HG03521 (cell line): ENCODE results near the gene ATP6V1G3.
"Not testable (repeated sequence)": the region's sequence is repeated elsewhere in the genome, so short reads cannot be mapped to it uniquely, and the experiment has no call there.

Experiments
- ATAC-seq: cut with Tn5 transposase; IDR thresholded peaks from one replicate; pipeline ENCODE4 v1.9.1; 2021; ENCODE audit warnings: mild to moderate bottlenecking, moderate library complexity; ENCODE audit not compliant: unreplicated experiment

ATP6V1G3 gene

DNA sequence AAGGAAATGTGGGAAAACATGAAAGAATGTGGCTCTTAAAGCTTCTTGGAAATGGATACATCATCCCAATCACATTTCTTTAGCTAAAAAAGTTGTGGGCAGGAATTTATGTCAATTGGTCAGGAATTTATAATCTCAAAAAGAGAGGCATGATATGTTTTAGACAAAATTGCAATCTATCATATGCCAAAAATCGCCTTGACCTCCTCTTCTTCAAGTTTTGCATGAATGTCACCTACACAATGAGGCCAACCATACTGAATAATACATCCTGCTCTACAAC is 42.4 kb downstream of the ATP6V1G3 start:
- ATAC-seq = no peak

DNA sequence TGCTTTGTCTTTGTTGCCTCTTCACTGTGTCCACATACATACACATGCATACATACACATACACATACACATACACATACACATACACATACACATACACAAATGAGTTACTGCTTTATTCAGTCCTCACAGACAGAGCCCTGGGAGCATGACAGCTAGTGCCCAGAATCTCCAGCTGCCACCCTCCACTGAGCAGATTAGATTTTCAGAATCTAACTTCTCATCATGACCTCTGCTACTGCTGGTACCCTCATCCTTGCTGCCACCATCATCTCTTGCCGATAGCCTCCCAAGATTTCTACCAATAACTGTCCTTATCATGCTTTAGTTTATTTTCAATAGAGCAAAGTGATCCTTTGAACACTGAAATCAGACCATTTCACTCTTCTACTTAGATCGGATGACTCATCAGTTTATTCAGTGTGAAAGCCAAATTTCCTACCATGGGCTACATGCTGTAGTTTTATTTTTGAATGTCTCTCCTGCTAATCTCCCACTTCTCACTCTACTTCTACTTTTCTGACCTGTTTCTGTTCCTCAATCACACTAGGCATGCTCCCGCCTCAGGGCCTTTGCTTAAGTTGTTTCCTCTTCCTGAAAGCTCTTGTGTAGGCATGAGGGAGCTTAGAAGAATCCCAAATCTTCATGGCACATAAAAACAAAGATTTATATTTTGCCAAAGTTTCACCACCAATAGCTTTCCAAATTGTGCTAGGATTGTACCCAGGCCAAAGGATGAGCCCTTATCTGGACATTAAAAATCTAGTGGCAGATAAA is 43.0 kb downstream of the ATP6V1G3 start:
- ATAC-seq = no peak

DNA sequence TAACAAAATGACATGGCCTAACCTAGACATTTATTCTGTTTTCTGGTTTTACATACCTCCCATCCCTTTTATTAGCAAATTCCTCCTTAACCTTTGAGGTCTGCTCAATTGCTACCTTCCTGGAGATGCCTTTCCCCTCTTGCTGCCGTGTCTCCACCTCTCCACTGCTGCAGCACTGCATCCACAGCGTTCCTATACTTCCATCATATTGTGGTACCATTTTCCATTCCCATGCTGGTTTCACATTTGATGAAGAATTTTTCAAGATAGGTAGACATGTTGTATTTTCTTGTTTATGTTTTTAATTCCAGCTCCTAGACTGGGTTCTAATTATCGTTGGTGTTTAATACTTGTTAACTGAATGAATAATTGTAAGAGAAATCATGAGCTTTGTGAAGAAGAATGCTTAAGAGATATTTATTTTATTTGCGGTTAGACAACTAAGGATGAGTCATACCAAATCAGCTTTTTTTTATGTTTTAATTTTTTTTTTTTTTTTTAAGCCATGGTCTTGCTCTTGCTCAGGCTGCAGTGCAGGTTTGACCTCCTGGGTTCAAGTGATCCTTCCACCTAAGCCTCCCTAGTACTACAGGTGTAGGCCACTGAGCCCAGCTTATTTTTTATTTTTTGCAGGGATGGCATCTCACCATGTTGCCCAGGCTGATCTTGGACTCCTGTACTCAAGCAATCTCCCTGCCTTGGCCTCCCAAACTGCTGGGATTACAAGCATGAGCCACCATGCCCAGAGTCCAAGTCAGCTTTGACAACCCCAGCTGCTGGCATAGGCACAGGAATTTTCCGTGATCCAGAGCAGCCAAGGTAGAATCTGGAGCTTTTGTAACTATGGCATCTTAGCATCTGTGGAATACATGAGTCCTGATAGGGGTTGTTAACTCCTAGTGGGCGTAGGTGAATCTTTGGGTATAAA is 44.0 kb downstream of the ATP6V1G3 start:
- no peak for ATAC-seq

DNA sequence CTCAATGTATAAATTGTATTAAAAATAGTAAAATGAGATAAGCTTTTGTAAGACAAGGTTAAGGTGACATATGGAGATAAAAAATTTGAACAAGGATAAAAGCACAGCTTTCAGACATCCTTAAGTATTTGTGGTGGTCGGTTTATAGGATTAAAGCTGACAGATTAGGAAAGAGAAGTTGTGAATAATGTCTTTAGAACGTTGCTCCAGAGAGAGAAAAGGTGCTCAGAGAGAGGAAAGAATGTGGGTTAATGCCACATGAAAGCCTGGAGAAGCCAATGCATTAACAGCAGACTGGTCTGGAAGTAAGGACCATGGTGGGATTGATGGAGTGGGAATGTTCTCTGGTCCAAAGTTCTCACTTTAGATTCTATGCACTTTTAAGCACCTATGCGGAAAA is 44.8 kb downstream of the ATP6V1G3 start:
- ATAC-seq = no peak

DNA sequence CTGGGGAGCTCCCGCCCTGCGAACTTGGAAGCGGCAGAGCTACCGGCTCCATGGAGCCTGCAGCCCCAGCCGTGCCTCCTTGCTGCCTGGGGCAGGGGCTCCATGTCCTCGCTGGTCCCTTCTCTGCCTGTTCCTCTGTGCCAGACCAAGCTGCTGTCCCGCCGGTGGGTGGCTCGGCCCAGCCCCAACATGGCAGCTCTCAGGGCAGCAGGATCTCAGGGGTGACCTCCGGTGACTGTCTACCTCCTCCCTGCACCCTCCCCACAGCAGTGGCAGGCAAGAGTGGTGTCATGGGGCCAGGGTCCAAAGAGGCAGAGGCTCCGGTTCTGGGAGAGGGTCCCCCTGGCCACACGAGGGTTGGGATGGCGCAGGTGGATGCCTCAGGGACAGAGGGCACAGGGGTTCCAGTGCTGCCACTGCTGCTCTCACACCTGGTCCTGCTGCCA is 45.8 kb downstream of the ATP6V1G3 start:
- no peak for ATAC-seq

DNA sequence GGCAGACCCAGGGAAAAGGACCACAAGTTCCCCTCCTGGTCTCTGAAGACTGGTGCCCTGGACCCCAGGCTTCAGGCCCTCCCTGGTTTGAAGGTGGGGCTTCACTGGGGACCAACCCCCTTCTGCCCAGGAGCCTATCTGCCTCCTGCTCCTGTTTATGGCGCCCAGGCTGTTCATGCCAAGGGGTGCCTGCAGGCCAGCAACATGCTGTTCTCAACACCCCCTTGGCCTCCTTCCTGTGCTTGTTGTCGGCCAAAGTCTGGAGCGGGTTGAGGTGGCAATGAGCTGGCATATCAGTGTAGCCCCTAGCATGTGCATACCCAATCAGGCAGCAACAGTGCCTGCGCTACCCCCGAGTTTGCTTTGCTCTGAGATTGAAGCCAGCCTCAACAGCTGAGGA is 46.3 kb downstream of the ATP6V1G3 start:
- ATAC-seq = no peak

DNA sequence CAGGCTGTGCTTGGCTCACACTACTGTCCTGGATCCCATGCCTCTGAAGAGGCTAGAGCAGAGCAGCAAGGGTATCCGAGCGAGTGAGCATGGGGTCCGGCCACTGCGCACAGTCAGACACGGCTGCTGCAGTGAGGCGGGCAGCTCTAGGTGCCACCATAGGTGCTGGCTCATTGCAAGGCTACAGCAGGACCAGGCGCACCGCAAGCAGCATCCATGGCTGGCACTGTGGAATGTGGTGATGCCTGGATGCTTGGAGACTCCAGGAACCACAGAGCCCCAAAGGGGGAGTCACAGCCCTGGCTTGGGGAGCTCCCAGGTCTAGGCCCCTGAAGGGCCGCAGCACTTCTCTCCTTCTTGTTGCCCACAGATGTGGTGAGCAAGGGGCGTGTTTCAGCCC is 47.2 kb downstream of the ATP6V1G3 start:
- no peak for ATAC-seq

DNA sequence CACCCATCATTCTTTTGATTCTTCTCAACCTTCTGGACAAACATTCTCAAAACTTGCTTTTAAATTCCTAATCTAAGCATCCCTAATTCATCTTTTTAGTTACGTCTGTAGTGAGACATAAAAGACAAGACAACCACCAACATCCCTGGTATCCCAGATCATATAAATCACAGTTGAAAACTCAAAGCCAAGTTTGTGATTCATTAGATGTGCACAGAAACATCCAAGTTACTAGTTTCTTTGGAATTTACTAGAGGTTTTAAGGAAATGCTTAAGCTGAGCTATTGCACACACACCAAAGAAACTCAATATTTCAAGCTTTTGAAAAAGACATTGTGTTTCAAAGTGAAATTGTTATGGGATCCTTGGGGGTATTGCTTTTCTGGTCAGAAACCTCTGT is 47.6 kb downstream of the ATP6V1G3 start:
- ATAC-seq = no peak

DNA sequence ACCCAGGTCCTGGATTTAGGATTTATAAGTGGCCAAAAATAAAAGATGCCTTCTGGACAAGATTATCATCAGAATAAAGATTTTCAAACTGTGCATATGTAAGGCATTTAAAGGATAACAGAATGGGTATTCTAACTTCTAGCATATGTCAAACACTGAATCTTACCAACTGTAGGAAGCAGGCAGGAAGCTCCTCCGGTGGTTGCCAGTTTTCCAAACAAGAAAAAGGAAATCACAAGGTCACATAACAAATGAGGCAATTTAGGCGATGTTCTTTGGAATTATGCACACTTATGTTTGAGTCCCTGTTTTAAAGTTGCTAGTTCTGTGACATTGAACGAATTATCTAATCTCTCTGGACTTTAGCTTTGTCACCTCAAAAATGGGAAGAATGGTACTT is 48.9 kb downstream of the ATP6V1G3 start:
- ATAC-seq = no peak

DNA sequence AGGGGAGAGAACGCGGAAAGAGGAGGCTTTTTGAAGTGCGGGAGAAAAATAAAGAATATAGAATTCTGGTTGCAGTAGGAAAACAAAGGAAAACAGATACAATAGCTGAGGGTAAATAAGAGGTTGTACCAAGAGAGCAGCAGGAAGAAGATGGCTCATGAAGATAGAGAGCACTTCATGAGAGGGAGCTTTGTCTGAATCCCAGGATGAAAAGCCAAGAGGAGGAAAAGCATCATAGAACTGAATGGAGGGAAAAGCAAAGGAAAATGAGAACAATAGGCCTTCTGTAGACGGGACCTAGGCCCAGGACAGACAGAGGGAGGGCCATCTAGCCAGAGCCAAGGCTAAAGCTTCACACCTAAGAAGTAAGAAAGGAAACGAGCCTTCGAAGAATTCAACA is 49.5 kb downstream of the ATP6V1G3 start:
- no peak for ATAC-seq

DNA sequence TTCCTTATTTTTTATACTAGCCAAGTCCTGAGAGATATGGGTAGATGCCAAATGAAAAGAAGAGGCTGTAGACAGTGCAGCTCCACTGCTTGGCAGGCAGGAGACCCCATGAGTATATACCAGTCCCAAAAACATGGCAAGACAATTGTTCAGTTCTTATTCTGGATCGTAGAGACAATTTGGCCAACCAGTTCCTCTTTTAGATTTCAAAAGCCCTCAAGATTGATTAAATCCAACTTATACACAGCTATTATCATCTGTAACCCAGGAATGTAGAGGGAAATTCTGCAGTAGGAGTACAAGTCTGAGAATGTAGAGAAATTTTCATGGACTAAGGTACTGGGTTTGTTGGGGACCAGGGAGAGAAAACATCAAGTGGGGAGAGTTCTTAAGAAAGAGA is 50.3 kb downstream of the ATP6V1G3 start:
- ATAC-seq = no peak

DNA sequence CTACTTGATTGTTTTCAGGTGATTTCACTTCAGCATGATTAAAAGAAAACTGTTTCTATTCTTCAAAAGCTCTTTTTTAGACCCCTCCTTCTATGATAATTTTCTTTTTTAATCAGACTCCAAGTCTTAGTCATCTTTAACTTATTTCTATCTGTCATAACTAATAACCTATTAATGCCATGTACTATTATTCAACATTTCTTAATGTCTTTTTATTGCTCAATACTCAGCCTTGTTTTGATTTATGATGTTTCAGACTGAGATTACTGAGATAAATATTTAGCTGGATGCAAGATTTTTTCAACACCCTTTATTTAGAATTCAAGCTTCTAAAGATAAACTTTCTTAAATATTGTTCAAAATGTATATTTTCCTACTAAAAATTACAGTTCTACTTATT is 53.6 kb downstream of the ATP6V1G3 start:
- no peak for ATAC-seq

DNA sequence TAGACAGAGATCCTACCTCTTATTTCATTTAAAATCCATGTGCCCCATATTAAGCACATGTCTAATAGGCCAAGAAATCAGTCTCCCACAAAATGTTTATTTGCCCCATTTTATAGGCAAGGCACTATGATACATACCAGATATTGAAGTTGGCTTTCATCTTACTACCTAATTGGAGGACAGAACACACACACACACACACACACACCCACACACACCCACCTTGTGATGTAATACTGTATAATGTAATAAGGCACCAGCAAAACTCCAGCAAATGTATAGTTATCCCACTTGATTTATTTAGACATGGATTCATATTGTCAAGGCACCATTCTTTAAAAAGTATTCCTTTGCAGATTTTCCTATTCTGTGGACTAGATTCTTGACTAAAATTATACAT is 56.8 kb downstream of the ATP6V1G3 start:
- ATAC-seq = no peak

DNA sequence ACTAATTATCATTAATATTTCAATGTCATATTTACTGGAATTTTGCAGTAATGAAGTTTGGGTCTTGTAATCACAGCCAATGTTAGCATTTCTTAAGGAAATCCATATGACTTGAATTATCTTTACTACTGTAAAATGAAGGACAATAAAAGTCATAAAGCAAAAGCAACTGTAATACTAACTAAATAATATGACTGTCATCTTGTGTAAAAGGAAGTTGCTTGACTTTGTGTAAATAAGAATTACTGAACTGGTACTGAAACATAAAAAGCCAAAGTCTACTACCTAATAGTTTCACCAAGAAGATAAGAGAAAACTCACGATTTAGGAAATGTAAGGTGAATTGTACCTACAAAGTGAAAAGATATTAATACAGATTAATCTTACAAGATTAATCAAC is 57.5 kb downstream of the ATP6V1G3 start:
- no peak for ATAC-seq

DNA sequence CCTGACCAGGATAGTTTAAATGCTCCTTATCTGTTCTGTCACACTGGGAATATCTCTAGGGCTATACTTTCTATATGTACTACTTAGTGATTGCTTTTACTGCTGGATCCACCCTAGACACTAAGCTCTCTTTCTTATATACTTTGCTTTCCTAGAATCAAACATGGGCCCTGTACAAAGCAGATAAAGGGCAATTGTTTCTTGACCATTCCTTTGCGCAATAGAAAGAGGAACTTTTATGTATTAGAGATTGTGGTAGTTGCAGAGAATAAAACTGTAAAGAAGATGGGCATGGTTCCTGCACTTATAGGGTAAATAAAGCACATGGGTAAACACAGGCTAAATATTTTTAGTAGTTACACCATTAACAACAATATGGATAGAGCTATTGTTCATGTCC is 58.8 kb downstream of the ATP6V1G3 start:
- ATAC-seq = no peak

DNA sequence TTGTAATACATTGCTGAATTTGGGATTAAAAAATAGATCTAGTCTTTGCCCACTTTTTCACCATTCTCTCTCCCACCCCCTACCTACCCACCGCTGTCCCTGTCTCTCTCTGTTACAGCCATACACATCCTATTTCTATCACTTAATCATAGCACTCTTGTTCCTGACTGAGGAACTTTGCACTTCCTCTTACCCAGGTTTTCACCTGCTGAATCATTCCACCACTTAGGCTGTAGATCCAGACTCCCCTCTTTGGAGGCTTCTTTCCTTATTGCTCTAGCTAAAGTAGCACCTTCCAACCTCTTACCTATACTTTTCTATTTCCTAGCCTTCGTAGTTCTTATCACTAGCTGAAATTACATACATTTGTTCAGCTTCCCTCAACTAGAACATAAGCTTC is 59.6 kb downstream of the ATP6V1G3 start:
- no peak for ATAC-seq

DNA sequence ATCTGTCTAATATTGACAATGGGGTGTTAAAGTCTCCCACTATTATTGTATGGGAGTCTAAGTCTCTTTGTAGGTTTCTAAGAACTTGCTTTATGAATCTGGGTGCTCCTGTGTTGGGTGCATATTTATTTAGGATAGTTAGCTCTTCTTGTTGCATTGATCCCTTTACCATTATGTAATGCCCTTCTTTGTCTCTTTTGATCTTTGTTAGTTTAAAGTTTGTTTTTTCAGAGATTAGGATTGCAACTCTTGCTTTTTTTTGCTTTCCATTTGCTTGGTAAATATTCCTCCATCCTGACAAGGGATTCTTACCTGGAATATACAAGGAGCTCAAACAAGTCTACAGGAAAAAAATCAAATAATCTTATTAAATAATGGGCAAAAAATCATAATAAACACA is 63.1 kb downstream of the ATP6V1G3 start:
- not testable (repeated sequence) for ATAC-seq
